ENCODE results near the gene BYSL.

The BYSL gene

GRCh38 chr6:41894366-41895299 is 26.7 kb upstream of the BYSL start:
- Histone ChIP-seq H3K79me2 (ENCODE audit: insufficient read depth, low read length) (peaks cover 48% of the 10 kb centered on the region), H4K20me1 (ENCODE audit: insufficient read depth, low read length, poor library complexity, severe bottlenecking) (peaks cover 9% of the 10 kb centered on the region), H3K4me3 (ENCODE audit: low read length, poor library complexity, severe bottlenecking) (peak overlapping the region; percentile 78), H3K9me3 (ENCODE audit: insufficient read depth, low read depth, low read length) (no peaks in the 10 kb centered on the region), H3K4me2 (ENCODE audit: low read depth, low read length, poor library complexity, severe bottlenecking) (peak overlapping the region; percentile 94), H3K4me1 (ENCODE audit: insufficient read depth, low read length, poor library complexity, severe bottlenecking) (peaks cover 50% of the 10 kb centered on the region), H3K36me3 (ENCODE audit: insufficient read depth, low read length) (no peaks in the 10 kb centered on the region), H3K27me3 (ENCODE audit: insufficient read depth, low read length, poor library complexity, severe bottlenecking) (no peaks in the 10 kb centered on the region), H2AFZ (ENCODE audit: low read length) (peak overlapping the region; percentile 43; the same call in 1 of the 2 replicates), H3K9ac (ENCODE audit: low read depth, low read length, poor library complexity, severe bottlenecking) (peak overlapping the region; percentile 76), H3K9me2 (replicated peaks; ENCODE audit: low read depth, low read length) (no peaks in the 10 kb centered on the region), H3F3A (ENCODE audit: low read depth) (no peaks in the 10 kb centered on the region)
- TF ChIP-seq CTCF (conservative IDR thresholded peaks at IDR 0.05; ENCODE audit: low read length): no peak
- no peak for TF ChIP-seq EZH2phosphoT487 (IDR thresholded peaks at IDR 0.05; ENCODE audit: borderline replicate concordance)

GRCh38 chr6:41895300-41896233 is 25.7 kb upstream of the BYSL start, which contains the start of gene USP49:
Gene USP49, minus strand, starts transcription at chr6:41895375. Its CDS starts 88,392 bp downstream, at chr6:41806983.
- Histone ChIP-seq H3K4me2 (ENCODE audit: low read depth, low read length, poor library complexity, severe bottlenecking) (peak within 1 kb of the TSS; percentile 94), H3K4me3 (ENCODE audit: low read length, poor library complexity, severe bottlenecking) (peak within 1 kb of the TSS; percentile 78), H3K36me3 (ENCODE audit: insufficient read depth, low read length) (no peaks in the 10 kb centered on the region), H3K9me2 (replicated peaks; ENCODE audit: low read depth, low read length) (no peaks in the 10 kb centered on the region), H3F3A (ENCODE audit: low read depth) (no peaks in the 10 kb centered on the region), H3K9ac (ENCODE audit: low read depth, low read length, poor library complexity, severe bottlenecking) (peak within 1 kb of the TSS; percentile 76), H4K20me1 (ENCODE audit: insufficient read depth, low read length, poor library complexity, severe bottlenecking) (peaks cover 9% of the 10 kb centered on the region), H3K4me1 (ENCODE audit: insufficient read depth, low read length, poor library complexity, severe bottlenecking) (peaks cover 50% of the 10 kb centered on the region), H3K27me3 (ENCODE audit: insufficient read depth, low read length, poor library complexity, severe bottlenecking) (no peaks in the 10 kb centered on the region), H3K9me3 (ENCODE audit: insufficient read depth, low read depth, low read length) (no peaks in the 10 kb centered on the region), H3K79me2 (ENCODE audit: insufficient read depth, low read length) (peaks cover 40% of the 10 kb centered on the region), H2AFZ (ENCODE audit: low read length) (peak within 1 kb of the TSS; percentile 80)
- no peak for TF ChIP-seq EZH2phosphoT487 (IDR thresholded peaks at IDR 0.05; ENCODE audit: borderline replicate concordance)
- no peak for TF ChIP-seq CTCF (conservative IDR thresholded peaks at IDR 0.05; ENCODE audit: low read length)

GRCh38 chr6:41896281-41896680 is 25.0 kb upstream of the BYSL start:
- H3K79me2 ChIP-seq (ENCODE audit: insufficient read depth, low read length): peaks cover 33% of the 10 kb centered on the region
- H3F3A ChIP-seq (ENCODE audit: low read depth): no peaks in the 10 kb centered on the region
- peak overlapping the region; percentile 80; the same call in 1 of the 2 replicates for H2AFZ ChIP-seq (ENCODE audit: low read length)
- no peak for TF ChIP-seq CTCF (conservative IDR thresholded peaks at IDR 0.05; ENCODE audit: low read length)
- no peak for TF ChIP-seq EZH2phosphoT487 (IDR thresholded peaks at IDR 0.05; ENCODE audit: borderline replicate concordance)
- H3K4me1 ChIP-seq (ENCODE audit: insufficient read depth, low read length, poor library complexity, severe bottlenecking): peaks cover 44% of the 10 kb centered on the region
- no peaks in the 10 kb centered on the region for H3K27me3 ChIP-seq (ENCODE audit: insufficient read depth, low read length, poor library complexity, severe bottlenecking)
- H3K36me3 ChIP-seq (ENCODE audit: insufficient read depth, low read length): no peaks in the 10 kb centered on the region
- no peaks in the 10 kb centered on the region for H3K9me3 ChIP-seq (ENCODE audit: insufficient read depth, low read depth, low read length)
- peak overlapping the region; percentile 78 for H3K4me3 ChIP-seq (ENCODE audit: low read length, poor library complexity, severe bottlenecking)
- peak overlapping the region; percentile 75 for H3K4me2 ChIP-seq (ENCODE audit: low read depth, low read length, poor library complexity, severe bottlenecking)
- H3K9ac ChIP-seq (ENCODE audit: low read depth, low read length, poor library complexity, severe bottlenecking): peak overlapping the region; percentile 76
- peaks cover 9% of the 10 kb centered on the region for H4K20me1 ChIP-seq (ENCODE audit: insufficient read depth, low read length, poor library complexity, severe bottlenecking)
- H3K9me2 ChIP-seq (replicated peaks; ENCODE audit: low read depth, low read length): no peaks in the 10 kb centered on the region
